CD4-positive, alpha-beta memory T cell (primary cell): ENCODE data around the gene POLG2. TPM values are rescaled to one million over a fixed set of nuclear protein-coding genes. Genes with fewer than 3 reads are reported as not detected.

Experiments used
- CTCF ChIA-PET: fragments of 350-600 bp; sonication (Branson Sonifier 250); formaldehyde crosslinking; loops from one replicate; lab custom pipeline; 2021; ENCODE audit warnings: inconsistent platforms; ENCODE audit not compliant: partially characterized antibody; lab: Charles Lee
- POLR2A ChIA-PET: fragments of 350-600 bp; sonication (Branson Sonifier 250); formaldehyde crosslinking; loops from one replicate; lab custom pipeline; 2021; ENCODE audit not compliant: partially characterized antibody; lab: Charles Lee
- DNase-seq, 5 donors: peaks; one replicate each; pipeline versions ENCODE4 v3.0.0 to v3.0.0-alpha.2; 2020 to 2022; ENCODE audit warnings: mixed read lengths in 1 of 5
- H3K27ac ChIP-seq: one replicate; pipeline ENCODE4 v1.7.0; 2013; ENCODE audit warnings: low read depth, low read length
- H3K27me3 ChIP-seq: 2 replicates; pipeline ENCODE4 v1.7.0; 2013; ENCODE audit warnings: mild to moderate bottlenecking, low read length, moderate library complexity; ENCODE audit not compliant: insufficient read depth
- H3K36me3 ChIP-seq: 2 replicates; pipeline ENCODE4 v1.7.0; 2013; ENCODE audit warnings: mild to moderate bottlenecking, low read length, moderate library complexity; ENCODE audit not compliant: insufficient read depth
- H3K4me1 ChIP-seq: 2 replicates; pipeline ENCODE4 v1.7.0; 2013; ENCODE audit warnings: mild to moderate bottlenecking, low read length, moderate library complexity; ENCODE audit not compliant: insufficient read depth
- H3K4me3 ChIP-seq, 2 donors: one replicate each; pipeline ENCODE4 v1.7.0; 2013; ENCODE audit warnings: low read length in 2 of 2, mild to moderate bottlenecking in 1 of 2
- H3K9me3 ChIP-seq, 2 donors: one replicate each; pipeline ENCODE4 v1.7.0; 2013; ENCODE audit warnings: low read length in 2 of 2, control low read depth in 1 of 2; ENCODE audit not compliant: control insufficient read depth in 1 of 2
- H3K27ac Mint-ChIP-seq, 7 donors: one replicate each; pipeline ENCODE4 v1.8.0; 2020 to 2021; ENCODE audit warnings: mixed read lengths in 7 of 7, mild to moderate bottlenecking in 6 of 7, inconsistent platforms in 3 of 7, moderate library complexity in 3 of 7
- H3K27me3 Mint-ChIP-seq, 2 donors: one replicate each; pipeline ENCODE4 v1.8.0; 2020 to 2021; ENCODE audit warnings: mixed read lengths in 2 of 2
- H3K36me3 Mint-ChIP-seq, 2 donors: one replicate each; pipeline ENCODE4 v1.8.0; 2020 to 2021; ENCODE audit warnings: mixed read lengths in 2 of 2, inconsistent platforms in 1 of 2, mild to moderate bottlenecking in 1 of 2
- H3K4me1 Mint-ChIP-seq, 4 donors: one replicate each; pipeline ENCODE4 v1.8.0; 2020 to 2021; ENCODE audit warnings: mixed read lengths in 4 of 4, mild to moderate bottlenecking in 1 of 4
- H3K4me3 Mint-ChIP-seq, 8 donors: one replicate each; pipeline ENCODE4 v1.8.0; 2020 to 2021; ENCODE audit warnings: mixed read lengths in 8 of 8, mild to moderate bottlenecking in 7 of 8, moderate library complexity in 6 of 8, inconsistent platforms in 3 of 8
- H3K9me3 Mint-ChIP-seq, 8 donors: one replicate each; pipeline ENCODE4 v1.8.0; 2020 to 2021; ENCODE audit warnings: mixed read lengths in 8 of 8, mild to moderate bottlenecking in 5 of 8, inconsistent platforms in 3 of 8, moderate library complexity in 1 of 8
- intact Hi-C: fragments of 100-400 bp; cut with micrococcal nuclease; formaldehyde crosslinking; loops from one replicate; pipeline ENCODE4 v1.15.1; 2023
- polyA plus RNA-seq, 2 donors: library from polyadenylated mRNA; unstranded; fragments of 300-500 nt; fragmentation: Illumina TruSeq; gene quantifications; one replicate each; pipeline ENCODE4 v1.2.3, GENCODE V29; 2021
- total RNA-seq, 2 experiments: library from RNA; stranded (reverse); gene quantifications; one replicate each; pipeline ENCODE4 v1.2.3, GENCODE V29; 2021

POLG2 gene
- total and polyA plus RNA-seq, 4 experiments from 2014 or later: 3.0 to 60.0 (median 32.1) TPM

DNA sequence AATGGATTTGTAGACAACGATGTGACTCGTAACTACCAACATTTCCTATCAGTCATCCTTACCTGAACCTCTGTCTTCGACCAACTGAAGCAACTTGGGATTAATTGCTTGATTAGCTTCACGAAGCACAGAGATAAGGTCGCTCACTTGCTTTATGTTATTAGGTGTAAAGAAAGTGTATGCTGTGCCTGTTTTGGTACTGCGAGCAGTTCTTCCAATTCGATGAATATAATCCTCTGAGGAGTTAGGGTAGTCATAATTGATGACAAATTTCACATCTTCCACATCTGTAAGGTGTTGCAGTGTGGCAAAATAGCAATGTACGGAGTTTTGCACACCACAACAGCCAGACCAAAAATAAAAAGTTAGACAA lies 3.6 kb upstream of the POLG2 start:
- Histone ChIP-seq H3K4me1 (peaks cover 81% of the 10 kb centered on the region), H3K27me3 (no peaks in the 10 kb centered on the region), H3K27ac (no peak overlapping the region), H3K36me3 (peaks cover 71% of the 10 kb centered on the region), H3K9me3 (no peaks in the 10 kb centered on the region), H3K4me3 (no peak overlapping the region)
- Mint-ChIP-seq H3K27ac (peak overlapping the region in 5 of 7 donors; percentile 43 to 99 (median 84)), H3K36me3 (peaks cover 63 to 93% of the 10 kb centered on the region in 2 donors), H3K4me1 (peaks cover 57 to 93% (median 78%) of the 10 kb centered on the region in 4 donors), H3K4me3 (peak overlapping the region in 4 of 8 donors; percentile 9 to 67 (median 35)), H3K27me3 (no peaks in the 10 kb centered on the region), H3K9me3 (peaks cover 0 to 44% (median 0%) of the 10 kb centered on the region in 8 donors)
- intact Hi-C loops: loop anchor here (10.0 kb wide), 2 partner anchors 656 to 796 kb away; partner anchors contain the start of genes LIMD2 and SMARCD2
- DNase-seq: peak in 2 of 5 donors; percentile 19 to 20
- ChIA-PET CTCF (interaction anchor here (1.0 kb wide), 1 partner anchor 587 kb away, joined by 3 read pairs; no protein-coding TSS in a partner anchor), POLR2A (interaction anchor here (0.9 to 7.9 kb wide), 3 partner anchors 10 to 80 kb away, joined by 3 to 110 read pairs (median 3); no protein-coding TSS in a partner anchor)

DNA sequence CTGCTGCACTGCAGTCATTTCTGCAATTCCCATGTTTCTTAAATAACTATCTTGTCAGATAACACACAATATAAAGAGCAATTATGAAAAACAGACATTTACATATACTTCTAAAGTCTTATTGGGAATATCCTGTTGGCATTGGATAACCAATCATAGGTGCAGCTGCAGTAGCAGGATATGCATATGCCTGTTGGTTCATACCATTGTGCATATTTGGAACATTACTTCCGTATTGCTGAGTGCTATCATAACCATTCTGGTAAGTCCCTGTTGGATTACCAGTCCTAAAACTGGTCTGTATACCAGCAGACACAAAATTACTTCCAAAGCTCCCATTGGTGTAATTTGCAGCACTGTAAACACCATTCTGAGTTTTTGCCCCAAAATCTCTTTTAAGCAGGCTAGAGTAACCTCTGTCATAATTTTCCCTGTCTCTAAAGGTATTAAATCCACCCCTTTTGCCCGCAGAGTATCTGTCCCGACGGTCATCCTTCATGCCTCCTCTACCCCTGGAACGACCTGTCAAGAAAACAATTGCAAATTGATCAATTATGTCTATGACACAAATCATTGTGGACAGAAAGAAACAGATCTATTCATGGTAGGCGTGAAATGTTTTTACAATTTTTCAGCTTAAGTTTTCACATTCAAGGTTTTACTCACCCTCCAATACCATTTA lies 3.1 kb upstream of the POLG2 start:
- peaks cover 70% of the 10 kb centered on the region for H3K36me3 ChIP-seq
- Mint-ChIP-seq H3K27me3 (no peaks in the 10 kb centered on the region), H3K4me1 (peaks cover 59 to 96% (median 76%) of the 10 kb centered on the region in 4 donors), H3K4me3 (peak overlapping the region in 5 of 8 donors; percentile 4 to 67 (median 32)), H3K27ac (peak overlapping the region in 6 of 7 donors; percentile 57 to 99 (median 84)), H3K36me3 (peaks cover 58 to 88% of the 10 kb centered on the region in 2 donors), H3K9me3 (peaks cover 0 to 40% (median 0%) of the 10 kb centered on the region in 8 donors)
- no peak overlapping the region for H3K4me3 ChIP-seq
- POLR2A ChIA-PET: interaction anchor here (0.9 to 1.0 kb wide), 2 partner anchors 14 to 80 kb away, joined by 3 read pairs; no protein-coding TSS in a partner anchor
- no peak overlapping the region for H3K27ac ChIP-seq
- no peaks in the 10 kb centered on the region for H3K9me3 ChIP-seq
- DNase-seq: peak in 4 of 5 donors; percentile 25 to 30 (median 27)
- no peaks in the 10 kb centered on the region for H3K27me3 ChIP-seq
- intact Hi-C loops: loop anchor here (5.0 to 10.0 kb wide), 4 partner anchors 155 to 795 kb away; partner anchors contain the start of genes LIMD2 and SMARCD2
- CTCF ChIA-PET: interaction anchor here (1.6 kb wide), 1 partner anchor 81 kb away, joined by 6 read pairs; no protein-coding TSS in a partner anchor
- peaks cover 86% of the 10 kb centered on the region for H3K4me1 ChIP-seq

DNA sequence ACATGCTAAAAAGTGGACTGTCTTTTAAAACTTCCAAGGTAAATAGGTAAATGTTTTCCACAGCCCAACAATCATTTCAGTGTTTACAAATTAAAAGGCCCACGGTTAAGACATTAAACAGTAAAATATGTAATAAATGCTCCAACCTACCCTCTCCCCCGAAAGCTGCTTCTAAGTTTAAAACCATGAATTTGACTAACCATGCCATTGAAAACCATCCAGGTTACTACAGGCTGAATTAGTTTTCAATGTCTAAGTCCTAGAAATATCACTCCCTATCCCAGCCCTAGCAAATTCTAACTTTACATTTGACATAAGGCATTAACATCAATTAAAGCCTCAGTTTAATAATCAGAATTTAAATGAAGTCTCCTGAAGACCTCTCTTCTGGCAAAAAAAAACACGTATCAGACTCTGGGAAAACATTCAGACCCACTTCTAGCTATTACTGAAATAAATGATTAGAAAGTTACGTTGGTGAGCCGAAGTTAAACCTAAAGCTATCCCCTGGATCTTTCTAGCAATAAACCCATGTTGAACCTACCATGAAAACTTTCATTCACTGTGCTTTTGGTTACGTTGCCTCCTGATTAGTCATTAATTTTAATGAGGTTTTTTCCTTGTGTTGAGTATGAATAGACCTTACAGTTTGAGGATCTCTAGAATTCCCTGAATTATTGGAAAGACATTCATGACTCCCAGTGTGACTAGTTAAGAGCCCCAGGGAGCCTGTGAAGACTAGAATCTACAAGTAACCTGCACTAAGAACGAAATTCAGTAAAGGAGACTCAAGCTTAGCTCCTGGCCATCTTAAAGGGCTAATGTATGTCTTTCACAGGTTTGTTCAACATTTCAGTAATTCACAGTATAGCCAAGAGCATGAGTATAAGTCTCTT lies 1.7 kb upstream of the POLG2 start:
- peak overlapping the region; percentile 79 for H3K27ac ChIP-seq
- DNase-seq: peak in 4 of 5 donors; percentile 26 to 34 (median 30)
- no peaks in the 10 kb centered on the region for H3K27me3 Mint-ChIP-seq
- H3K36me3 ChIP-seq: peaks cover 56% of the 10 kb centered on the region
- CTCF ChIA-PET: interaction anchor here (1.0 to 1.9 kb wide), 4 partner anchors 8 to 151 kb away, joined by 3 to 6 read pairs (median 4); partner anchors contain the start of gene CEP95
- peaks cover 0 to 36% (median 0%) of the 10 kb centered on the region in 8 donors for H3K9me3 Mint-ChIP-seq
- peak overlapping the region; percentile 98 to 100 (median 99) for H3K27ac Mint-ChIP-seq
- intact Hi-C loops: loop anchor here (5.0 to 10.0 kb wide), 2 partner anchors 154 to 481 kb away; no protein-coding TSS in a partner anchor
- H3K4me3 ChIP-seq: no peak overlapping the region
- peaks cover 51 to 78% of the 10 kb centered on the region in 2 donors for H3K36me3 Mint-ChIP-seq
- no peaks in the 10 kb centered on the region for H3K27me3 ChIP-seq
- no peaks in the 10 kb centered on the region for H3K9me3 ChIP-seq
- H3K4me1 Mint-ChIP-seq: peaks cover 57 to 97% (median 76%) of the 10 kb centered on the region in 4 donors
- H3K4me3 Mint-ChIP-seq: peak overlapping the region in 5 of 8 donors; percentile 4 to 100 (median 43)
- peaks cover 88% of the 10 kb centered on the region for H3K4me1 ChIP-seq
- POLR2A ChIA-PET: interaction anchor here (0.6 to 5.2 kb wide), 8 partner anchors 8 to 746 kb away, joined by 3 to 330 read pairs (median 9); partner anchors contain the start of genes CEP95, DDX5 and SMURF2

DNA sequence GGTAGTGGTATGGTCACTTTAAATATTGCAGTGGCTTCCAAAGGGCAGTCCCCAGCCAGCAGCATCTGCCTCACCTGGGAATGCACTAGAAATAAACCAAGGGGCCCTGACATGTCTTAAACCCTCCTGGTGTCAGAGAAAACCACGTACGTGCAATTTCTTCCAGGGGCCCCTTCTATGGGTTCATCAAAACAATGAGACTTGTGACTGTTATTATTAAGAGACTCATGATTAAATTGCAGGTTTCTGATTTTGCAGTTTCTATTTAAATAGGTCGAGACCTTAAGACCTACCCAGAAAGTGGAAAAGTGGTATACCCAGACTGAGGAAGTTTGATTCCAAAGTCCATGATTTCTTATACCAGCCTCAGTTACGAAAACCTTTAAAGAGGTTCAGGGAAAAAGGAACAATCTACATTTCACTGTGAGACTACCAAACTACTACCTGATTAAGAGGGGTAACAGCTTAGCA lies 746 bp upstream of the POLG2 start:
- H3K4me1 ChIP-seq: peaks cover 85% of the 10 kb centered on the region
- no peaks in the 10 kb centered on the region for H3K9me3 ChIP-seq
- POLR2A ChIA-PET: interaction anchor here (0.5 to 5.2 kb wide), 14 partner anchors 9 to 649 kb away, joined by 3 to 330 read pairs (median 8); partner anchors contain the start of genes CEP95, DDX5 and SMURF2
- intact Hi-C loops: loop anchor here (1.0 to 10.0 kb wide), 4 partner anchors 9 to 480 kb away; partner anchors contain the start of genes CEP95, DDX5 and TEX2
- H3K27me3 Mint-ChIP-seq: no peaks in the 10 kb centered on the region
- no peak for DNase-seq
- peaks cover 54 to 94% (median 71%) of the 10 kb centered on the region in 4 donors for H3K4me1 Mint-ChIP-seq
- peaks cover 0 to 31% (median 0%) of the 10 kb centered on the region in 8 donors for H3K9me3 Mint-ChIP-seq
- peak overlapping the region; percentile 100 for H3K4me3 Mint-ChIP-seq
- H3K27me3 ChIP-seq: no peaks in the 10 kb centered on the region
- peak overlapping the region; percentile 98 to 100 (median 99) for H3K27ac Mint-ChIP-seq
- H3K27ac ChIP-seq: peak overlapping the region; percentile 79
- H3K36me3 ChIP-seq: peaks cover 47% of the 10 kb centered on the region
- CTCF ChIA-PET: interaction anchor here (1.0 to 3.2 kb wide), 7 partner anchors 8 to 191 kb away, joined by 3 to 23 read pairs (median 5); partner anchors contain the start of genes CEP95 and DDX5
- peaks cover 43 to 68% of the 10 kb centered on the region in 2 donors for H3K36me3 Mint-ChIP-seq
- H3K4me3 ChIP-seq: peak overlapping the region; percentile 90 to 93

DNA sequence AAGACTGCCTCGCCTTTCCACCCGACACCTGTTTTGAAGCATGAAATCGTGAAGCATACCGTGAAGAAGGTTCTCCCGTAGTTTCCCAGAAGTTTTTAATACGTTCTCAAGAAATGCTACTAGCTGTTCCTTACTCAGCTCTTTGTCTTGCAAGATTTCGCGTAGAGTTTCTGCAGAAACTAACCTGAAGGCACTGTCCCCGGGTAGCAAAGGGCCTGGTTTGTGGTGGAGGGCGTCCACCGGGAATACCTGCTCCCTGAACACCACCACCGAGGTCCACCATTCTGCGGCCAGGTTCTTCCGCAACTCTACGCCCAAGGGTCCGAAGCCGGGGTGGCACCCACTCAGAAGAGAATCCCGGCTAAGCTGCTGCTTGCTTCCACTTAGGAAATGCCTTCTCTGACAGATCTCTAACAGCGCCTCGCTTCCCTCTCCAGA lies 487 bp downstream of the POLG2 start:
- H3K4me1 ChIP-seq: peaks cover 75% of the 10 kb centered on the region
- DNase-seq: peak in 3 of 5 donors; percentile 8 to 43 (median 22)
- H3K27ac ChIP-seq: peak overlapping the region; percentile 79
- H3K4me3 ChIP-seq: peak overlapping the region; percentile 90 to 93
- H3K36me3 ChIP-seq: peaks cover 38% of the 10 kb centered on the region
- Mint-ChIP-seq H3K4me1 (peaks cover 45 to 88% (median 61%) of the 10 kb centered on the region in 4 donors), H3K27me3 (no peaks in the 10 kb centered on the region), H3K36me3 (peaks cover 33 to 63% of the 10 kb centered on the region in 2 donors), H3K4me3 (peak overlapping the region; percentile 100), H3K9me3 (peaks cover 0 to 26% (median 0%) of the 10 kb centered on the region in 8 donors), H3K27ac (peak overlapping the region; percentile 98 to 100 (median 99))
- H3K27me3 ChIP-seq: no peaks in the 10 kb centered on the region
- no peaks in the 10 kb centered on the region for H3K9me3 ChIP-seq
- ChIA-PET POLR2A (interaction anchor here (0.8 to 5.2 kb wide), 18 partner anchors 10 to 350 kb away, joined by 3 to 330 read pairs (median 7); partner anchors contain the start of genes CEP95, DDX5 and SMURF2), CTCF (interaction anchor here (1.0 to 3.2 kb wide), 8 partner anchors 8 to 190 kb away, joined by 3 to 23 read pairs (median 4); partner anchors contain the start of genes CEP95 and DDX5)
- intact Hi-C loops: loop anchor here (5.0 to 10.0 kb wide), 2 partner anchors 152 to 479 kb away; no protein-coding TSS in a partner anchor
